Astrocyte (in vitro differentiated cells and primary cell): ENCODE results near the gene TOMM40L. TPM values are rescaled to one million over a fixed set of nuclear protein-coding genes. Genes with fewer than 3 reads are reported as not detected.

ENCODE experiments used
- DNase-seq: peaks from one replicate; pipeline ENCODE4 v3.0.0-alpha.2; 2010; ENCODE audit warnings: low read depth
- FAIRE-seq: peaks from 2 replicates; lab custom pipeline; 2011; peaks lifted over from hg19 to GRCh38; lab: Jason Lieb, UNC
- H2AFZ ChIP-seq: 2 replicates; pipeline ENCODE4 v1.6.0; 2012; ENCODE audit warnings: low read depth, low read length, inconsistent platforms
- H3K27ac ChIP-seq: 2 replicates; pipeline ENCODE4 v1.5.1; 2011; ENCODE audit warnings: low read depth, low read length, inconsistent platforms
- H3K27me3 ChIP-seq: 2 replicates; pipeline ENCODE4 v1.6.0; 2011; ENCODE audit warnings: low read length, inconsistent platforms; ENCODE audit not compliant: insufficient read depth
- H3K36me3 ChIP-seq: 2 replicates; pipeline ENCODE4 v1.5.1; 2011; ENCODE audit warnings: low read length, inconsistent platforms; ENCODE audit not compliant: insufficient read depth
- H3K4me1 ChIP-seq: 2 replicates; pipeline ENCODE4 v1.5.1; 2011; ENCODE audit warnings: low read length, inconsistent platforms; ENCODE audit not compliant: insufficient read depth
- H3K4me2 ChIP-seq: 2 replicates; pipeline ENCODE4 v1.6.0; 2012; ENCODE audit warnings: low read length, inconsistent platforms
- H3K4me3 ChIP-seq: 2 replicates; pipeline ENCODE4 v1.5.1; 2011; ENCODE audit warnings: low read depth, mild to moderate bottlenecking, low read length, inconsistent platforms; ENCODE audit not compliant: insufficient read depth
- H3K79me2 ChIP-seq: 2 replicates; pipeline ENCODE4 v1.6.0; 2012; ENCODE audit warnings: mild to moderate bottlenecking, low read length, inconsistent platforms; ENCODE audit not compliant: insufficient read depth
- H3K9ac ChIP-seq: 2 replicates; pipeline ENCODE4 v1.6.0; 2012; ENCODE audit warnings: mild to moderate bottlenecking, low read length, inconsistent platforms
- H3K9me3 ChIP-seq: 2 replicates; pipeline ENCODE4 v1.5.1; 2012; ENCODE audit warnings: low read depth, mild to moderate bottlenecking, low read length, inconsistent platforms; ENCODE audit not compliant: insufficient read depth
- H4K20me1 ChIP-seq: 2 replicates; pipeline ENCODE4 v1.6.0; 2012; ENCODE audit warnings: low read length, inconsistent platforms; ENCODE audit not compliant: insufficient read depth
- H3K27ac Mint-ChIP-seq: one replicate; pipeline ENCODE4 v1.8.0; 2021; ENCODE audit warnings: mild to moderate bottlenecking, mixed read lengths; ENCODE audit not compliant: unreplicated experiment
- H3K27me3 Mint-ChIP-seq: one replicate; pipeline ENCODE4 v1.8.0; 2021; ENCODE audit warnings: low read depth, mixed read lengths; ENCODE audit not compliant: unreplicated experiment
- H3K36me3 Mint-ChIP-seq: one replicate; pipeline ENCODE4 v1.8.0; 2021; ENCODE audit warnings: low read depth, mixed read lengths; ENCODE audit not compliant: unreplicated experiment
- H3K4me1 Mint-ChIP-seq: one replicate; pipeline ENCODE4 v1.8.0; 2021; ENCODE audit warnings: low read depth, mixed read lengths; ENCODE audit not compliant: unreplicated experiment
- H3K4me3 Mint-ChIP-seq: one replicate; pipeline ENCODE4 v1.8.0; 2021; ENCODE audit warnings: mild to moderate bottlenecking, moderate library complexity, mixed read lengths; ENCODE audit not compliant: unreplicated experiment
- H3K9me3 Mint-ChIP-seq: one replicate; pipeline ENCODE4 v1.8.0; 2021; ENCODE audit warnings: mild to moderate bottlenecking, mixed read lengths; ENCODE audit not compliant: unreplicated experiment
- EZH2 ChIP-seq: IDR thresholded peaks from 2 replicates; pipeline ENCODE4 v1.6.1; 2012; ENCODE audit warnings: mild to moderate bottlenecking, low read length, inconsistent platforms; ENCODE audit not compliant: insufficient read depth
- total RNA-seq: library from RNA; stranded (reverse); gene quantifications from 2 replicates; pipeline ENCODE4 v1.2.1, GENCODE V29; 2021
- TF ChIP-seq, protein P1 (sequence below): IDR thresholded peaks from 2 replicates; pipeline ENCODE4 v1.5.1; 2011; ENCODE audit warnings: low read depth, mild to moderate bottlenecking, inconsistent platforms, low read length, moderate library complexity; ENCODE audit not compliant: insufficient read depth

TOMM40L gene
- total RNA-seq, 1 donor from 2014 or later = 12.0 TPM

DNA sequence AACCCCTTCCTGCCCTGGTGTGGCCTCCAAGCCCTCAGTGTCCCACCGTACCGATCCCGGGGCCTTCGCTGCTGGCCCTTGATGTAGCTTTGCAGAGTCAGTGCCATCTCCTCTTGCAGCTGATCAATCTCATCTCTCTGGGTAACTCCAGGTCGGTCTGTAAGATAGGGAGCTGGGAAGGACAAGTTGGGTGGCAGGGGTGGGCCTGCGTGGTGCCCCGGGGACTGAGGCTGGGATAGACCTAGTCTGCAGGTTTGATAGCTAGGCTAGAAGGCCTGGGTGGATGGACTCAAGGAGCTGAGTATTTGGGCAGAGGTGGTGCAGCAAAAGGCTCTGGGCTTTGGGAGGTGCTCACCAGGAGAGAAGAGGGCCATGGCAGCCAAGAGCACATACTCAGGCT, 4.9 kb downstream of the TOMM40L start:
- Mint-ChIP-seq H3K9me3 (no peaks in the 10 kb centered on the region), H3K27me3 (no peaks in the 10 kb centered on the region), H3K4me3 (no peak overlapping the region), H3K27ac (no peak overlapping the region), H3K36me3 (peaks cover 14% of the 10 kb centered on the region), H3K4me1 (peaks cover 12% of the 10 kb centered on the region)
- Histone ChIP-seq H3K27ac (no peak overlapping the region), H4K20me1 (no peaks in the 10 kb centered on the region), H3K4me1 (peaks cover 11% of the 10 kb centered on the region), H3K79me2 (peaks cover 8% of the 10 kb centered on the region), H3K27me3 (peaks cover 1% of the 10 kb centered on the region), H3K4me2 (no peak overlapping the region), H2AFZ (no peak overlapping the region), H3K9me3 (no peaks in the 10 kb centered on the region), H3K4me3 (no peak overlapping the region), H3K9ac (no peak overlapping the region), H3K36me3 (peaks cover 12% of the 10 kb centered on the region)
- FAIRE-seq (no peak), DNase-seq (no peak)
- TF ChIP-seq, protein P1, sequence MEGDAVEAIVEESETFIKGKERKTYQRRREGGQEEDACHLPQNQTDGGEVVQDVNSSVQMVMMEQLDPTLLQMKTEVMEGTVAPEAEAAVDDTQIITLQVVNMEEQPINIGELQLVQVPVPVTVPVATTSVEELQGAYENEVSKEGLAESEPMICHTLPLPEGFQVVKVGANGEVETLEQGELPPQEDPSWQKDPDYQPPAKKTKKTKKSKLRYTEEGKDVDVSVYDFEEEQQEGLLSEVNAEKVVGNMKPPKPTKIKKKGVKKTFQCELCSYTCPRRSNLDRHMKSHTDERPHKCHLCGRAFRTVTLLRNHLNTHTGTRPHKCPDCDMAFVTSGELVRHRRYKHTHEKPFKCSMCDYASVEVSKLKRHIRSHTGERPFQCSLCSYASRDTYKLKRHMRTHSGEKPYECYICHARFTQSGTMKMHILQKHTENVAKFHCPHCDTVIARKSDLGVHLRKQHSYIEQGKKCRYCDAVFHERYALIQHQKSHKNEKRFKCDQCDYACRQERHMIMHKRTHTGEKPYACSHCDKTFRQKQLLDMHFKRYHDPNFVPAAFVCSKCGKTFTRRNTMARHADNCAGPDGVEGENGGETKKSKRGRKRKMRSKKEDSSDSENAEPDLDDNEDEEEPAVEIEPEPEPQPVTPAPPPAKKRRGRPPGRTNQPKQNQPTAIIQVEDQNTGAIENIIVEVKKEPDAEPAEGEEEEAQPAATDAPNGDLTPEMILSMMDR = no peak
- no peak for TF ChIP-seq EZH2

DNA sequence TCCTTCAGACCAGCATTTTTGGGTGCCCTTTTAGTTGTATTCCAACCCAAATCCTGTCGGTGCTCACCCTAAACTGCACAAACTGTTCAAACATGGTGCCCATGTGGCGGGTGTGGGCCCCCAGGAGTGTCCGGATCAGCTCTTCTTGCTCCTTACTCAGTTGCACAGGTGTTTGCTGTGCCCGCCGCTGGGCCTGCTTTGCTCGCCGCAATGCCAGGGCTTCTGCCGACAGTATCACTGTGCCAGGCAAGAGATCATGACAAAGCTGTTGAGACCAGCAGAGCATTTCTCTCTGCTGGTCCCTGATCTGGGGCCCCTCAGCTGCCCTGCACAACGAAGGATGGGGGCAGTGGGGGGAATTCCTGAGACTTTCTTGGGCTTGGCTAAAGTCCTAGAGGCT, 7.2 kb downstream of the TOMM40L start:
- no peak for FAIRE-seq
- H3K9me3 Mint-ChIP-seq = no peaks in the 10 kb centered on the region
- H3K36me3 Mint-ChIP-seq = peaks cover 9% of the 10 kb centered on the region

More for the DNA sequence above, 7.2 kb downstream of the TOMM40L start:
- Histone ChIP-seq H4K20me1 (no peaks in the 10 kb centered on the region), H3K4me2 (no peak overlapping the region), H2AFZ (no peak overlapping the region), H3K4me3 (no peak overlapping the region), H3K9me3 (no peaks in the 10 kb centered on the region), H3K36me3 (peaks cover 12% of the 10 kb centered on the region), H3K9ac (no peak overlapping the region), H3K27ac (no peak overlapping the region), H3K4me1 (no peaks in the 10 kb centered on the region), H3K79me2 (no peaks in the 10 kb centered on the region), H3K27me3 (peaks cover 6% of the 10 kb centered on the region)
- Mint-ChIP-seq H3K27ac (no peak overlapping the region), H3K4me3 (no peak overlapping the region), H3K27me3 (peaks cover 2% of the 10 kb centered on the region), H3K4me1 (peaks cover 4% of the 10 kb centered on the region)
- TF ChIP-seq EZH2 = no peak
- TF ChIP-seq, protein P1 = no peak
- no peak for DNase-seq
